B cell (primary cell): Measurements from ENCODE around the gene FAM20C. TPM values are rescaled to one million over a fixed set of nuclear protein-coding genes. Genes with fewer than 3 reads are reported as not detected.

Experiments
- ATAC-seq: fragments of 200-7000 bp; cut with Tn5 transposase; one replicate; pipeline ENCODE4 v1.10.0; 2021; ENCODE audit warnings: low read depth, mild to moderate bottlenecking, moderate number of reproducible peaks, moderate library complexity
- CTCF ChIA-PET: fragments of 350-600 bp; sonication (Branson Sonifier 250); formaldehyde crosslinking; loops from one replicate; lab custom pipeline; 2021; ENCODE audit warnings: antibody characterized with exemption, inconsistent platforms; lab: Charles Lee
- POLR2A ChIA-PET: fragments of 350-600 bp; sonication (Branson Sonifier 250); formaldehyde crosslinking; loops from one replicate; lab custom pipeline; 2021; ENCODE audit warnings: antibody characterized with exemption; lab: Charles Lee
- DNase-seq: peaks from one replicate; pipeline ENCODE4 v3.0.0; 2013
- H2AFZ ChIP-seq: 2 replicates; pipeline ENCODE4 v1.6.1; 2012; ENCODE audit warnings: mild to moderate bottlenecking, low read depth, low read length; ENCODE audit not compliant: insufficient read depth, poor library complexity, severe bottlenecking
- H3K27ac ChIP-seq, 2 donors: 1 replicate in 1 of 2; 2 replicates in 1 of 2; pipeline ENCODE4 v1.5.1; 2012 to 2013; ENCODE audit warnings: low read length in 2 of 2, mild to moderate bottlenecking in 2 of 2, moderate library complexity in 1 of 2
- H3K27me3 ChIP-seq, 4 experiments: fragments of 200-600 bp in 1 of 4; sonication (generic) in 1 of 4; replicated peaks in 1 of 4; 1 replicate in 2 of 4; 2 replicates in 2 of 4; pipeline versions ENCODE4 v1.6.1 to v1.7.0; 2013 to 2016; ENCODE audit warnings: low read length in 3 of 4, mild to moderate bottlenecking in 2 of 4, mixed read lengths in 1 of 4, moderate library complexity in 1 of 4; ENCODE audit not compliant: insufficient read depth in 4 of 4, control insufficient read depth in 3 of 4; ENCODE audit errors: control extremely low read depth in 1 of 4
- H3K36me3 ChIP-seq, 2 experiments: replicated peaks in 1 of 2; 1 replicate in 1 of 2; 2 replicates in 1 of 2; pipeline versions ENCODE4 v1.6.1 to v1.7.1; 2013; ENCODE audit warnings: low read length in 1 of 2; ENCODE audit not compliant: insufficient read depth in 2 of 2, control insufficient read depth in 1 of 2; ENCODE audit errors: control extremely low read depth in 1 of 2, extremely low read depth in 1 of 2
- H3K4me1 ChIP-seq, 2 donors: fragments of 200-600 bp in 1 of 2; sonication (generic) in 1 of 2; 1 replicate in 1 of 2; 2 replicates in 1 of 2; pipeline versions ENCODE4 v1.5.1 to v1.6.1; 2013 to 2017; ENCODE audit warnings: low read length in 2 of 2; ENCODE audit not compliant: control insufficient read depth in 2 of 2, insufficient read depth in 2 of 2
- H3K4me2 ChIP-seq: replicated peaks from 2 replicates; pipeline ENCODE3; 2012; ENCODE audit warnings: mild to moderate bottlenecking, low read depth, low read length; ENCODE audit not compliant: poor library complexity, severe bottlenecking
- H3K4me3 ChIP-seq, 5 experiments: fragments of 200-600 bp in 1 of 5; sonication (generic) in 1 of 5; 1 replicate in 3 of 5; 2 replicates in 2 of 5; pipeline versions ENCODE4 v1.5.1 to v1.7.0; 2011 to 2016; ENCODE audit warnings: low read length in 4 of 5, mild to moderate bottlenecking in 4 of 5, low read depth in 2 of 5, control low read depth in 1 of 5, moderate library complexity in 1 of 5; ENCODE audit not compliant: insufficient read depth in 1 of 5; ENCODE audit errors: control extremely low read depth in 1 of 5, extremely low read depth in 1 of 5
- H3K79me2 ChIP-seq: fragments of 200-600 bp; sonication (generic); one replicate; pipeline ENCODE4 v1.6.0; 2016; ENCODE audit warnings: low read length; ENCODE audit not compliant: control insufficient read depth, insufficient read depth
- H3K9ac ChIP-seq: fragments of 200-600 bp; sonication (generic); 2 replicates; pipeline ENCODE4 v1.6.1; 2017; ENCODE audit warnings: mild to moderate bottlenecking, low read length, moderate library complexity
- H3K9me3 ChIP-seq, 3 donors: one replicate each; pipeline versions ENCODE4 v1.6.1 to v1.7.1; 2013; ENCODE audit warnings: low read length in 2 of 3; ENCODE audit not compliant: control insufficient read depth in 2 of 3, insufficient read depth in 1 of 3; ENCODE audit errors: control extremely low read depth in 1 of 3
- H4K20me1 ChIP-seq: 2 replicates; pipeline ENCODE4 v1.6.0; 2012; ENCODE audit warnings: mild to moderate bottlenecking, low read length; ENCODE audit not compliant: insufficient read depth, control insufficient read depth, poor library complexity, severe bottlenecking
- H3K27ac Mint-ChIP-seq: one replicate; pipeline ENCODE4 v1.8.0; 2021; ENCODE audit warnings: mixed read lengths
- H3K27me3 Mint-ChIP-seq: one replicate; pipeline ENCODE4 v1.8.0; 2021; ENCODE audit warnings: mixed read lengths
- H3K4me1 Mint-ChIP-seq: one replicate; pipeline ENCODE4 v1.8.0; 2021; ENCODE audit warnings: mixed read lengths
- H3K4me3 Mint-ChIP-seq: one replicate; pipeline ENCODE4 v1.8.0; 2021; ENCODE audit warnings: mixed read lengths
- H3K9me3 Mint-ChIP-seq: one replicate; pipeline ENCODE4 v1.8.0; 2022; ENCODE audit warnings: mixed read lengths; ENCODE audit not compliant: insufficient read depth
- CTCF ChIP-seq: fragments of 200-600 bp; IDR thresholded peaks from one replicate; pipeline ENCODE4 v1.8.0; 2022; ENCODE audit warnings: antibody characterized with exemption, mild to moderate bottlenecking
- EZH2 ChIP-seq: IDR thresholded peaks from 2 replicates; pipeline ENCODE4 v1.6.1; 2012; ENCODE audit warnings: borderline replicate concordance, low read depth, mild to moderate bottlenecking, moderate library complexity, low read length; ENCODE audit not compliant: insufficient read depth, poor library complexity, severe bottlenecking
- WGBS: methylation state at CpG from one replicate; pipeline ENCODE4 v1.1.5; 2013; ENCODE audit warnings: missing lambda C conversion rate; ENCODE audit not compliant: insufficient coverage; 5-methylcytosine and 5-hydroxymethylcytosine counted together
- intact Hi-C: fragments of 100-400 bp; cut with micrococcal nuclease; formaldehyde crosslinking; loops from one replicate; pipeline ENCODE4 v1.10.0; 2022
- polyA plus RNA-seq: library from polyadenylated mRNA; depleted of rRNA; stranded (reverse); fragments of >200 nt; gene quantifications from 2 replicates; pipeline ENCODE4 v1.2.3, GENCODE V29; 2012
- total RNA-seq, 2 donors: library from RNA; stranded (reverse); fragments of 120-200 nt in 1 of 2; gene quantifications; 1 replicate in 1 of 2; 2 replicates in 1 of 2; pipeline versions ENCODE4 v1.2.3 to v1.2.4, GENCODE V29; 2013 to 2022

Gene FAM20C
- total and polyA plus RNA-seq, 2 donors (not counting 1 experiment from before 2014, with no cell fraction given), result 0.54 to 0.81 TPM

GRCh38 chr7:303884-304573 lies 111.7 kb downstream of the FAM20C start:
- intact Hi-C loops, result no loop called here
- H3K27ac Mint-ChIP-seq, result no peak overlapping the region
- ATAC-seq, result no peak
- CTCF ChIA-PET, result no interaction called here
- peaks cover 0 to 27% (median 5%) of the 10 kb centered on the region in 3 donors for H3K9me3 ChIP-seq
- no peaks in the 10 kb centered on the region for H3K36me3 ChIP-seq
- no peak overlapping the region for H3K4me3 Mint-ChIP-seq
- H3K4me1 Mint-ChIP-seq, result no peaks in the 10 kb centered on the region
- H3K27me3 Mint-ChIP-seq, result peaks cover 3% of the 10 kb centered on the region
- peaks cover 11% of the 10 kb centered on the region for H3K9me3 Mint-ChIP-seq
- H3K9ac ChIP-seq, result no peak overlapping the region
- H3K4me2 ChIP-seq, result no peak overlapping the region
- WGBS, result 90% methylated on average over 22 of the region's 24 CpGs
- H3K27ac ChIP-seq, result no peak overlapping the region
- TF ChIP-seq EZH2, result no peak
- TF ChIP-seq CTCF, result no peak
- no peak overlapping the region for H2AFZ ChIP-seq
- no peaks in the 10 kb centered on the region for H4K20me1 ChIP-seq
- DNase-seq, result no peak
- no peaks in the 10 kb centered on the region for H3K27me3 ChIP-seq
- POLR2A ChIA-PET, result no interaction called here
- no peak overlapping the region for H3K4me3 ChIP-seq
- no peaks in the 10 kb centered on the region for H3K4me1 ChIP-seq
- H3K79me2 ChIP-seq, result no peaks in the 10 kb centered on the region

- Histone ChIP-seq H3K27ac (no peak overlapping the region), H3K9me3 (peaks cover 0 to 33% (median 5%) of the 10 kb centered on the region in 3 donors), H3K27me3 (no peaks in the 10 kb centered on the region), H3K9ac (no peak overlapping the region), H3K36me3 (no peaks in the 10 kb centered on the region), H3K79me2 (no peaks in the 10 kb centered on the region), H3K4me1 (no peaks in the 10 kb centered on the region), H4K20me1 (no peaks in the 10 kb centered on the region), H3K4me3 (no peak overlapping the region), H2AFZ (no peak overlapping the region), H3K4me2 (no peak overlapping the region)
- DNase-seq (no peak), ATAC-seq (no peak)
- no peak overlapping the region for H3K27ac Mint-ChIP-seq
- 89% methylated on average over 17 of the region's 19 CpGs for WGBS
- peaks cover 11% of the 10 kb centered on the region for H3K9me3 Mint-ChIP-seq
- peaks cover 8% of the 10 kb centered on the region for H3K27me3 Mint-ChIP-seq
- no peak overlapping the region for H3K4me3 Mint-ChIP-seq
- TF ChIP-seq CTCF (no peak), EZH2 (no peak)
- no peaks in the 10 kb centered on the region for H3K4me1 Mint-ChIP-seq
- intact Hi-C loops, result no loop called here
- ChIA-PET POLR2A (no interaction called here), CTCF (no interaction called here)
Measured at GRCh38 chr7:304574-305409, 112.4 kb downstream of the FAM20C start.
